ENCODE measurements around the gene GUCY2D.
"Not testable (repeated sequence)": the region's sequence is repeated elsewhere in the genome, so short reads cannot be mapped to it uniquely, and the experiment has no call there.

The GUCY2D gene

DNA sequence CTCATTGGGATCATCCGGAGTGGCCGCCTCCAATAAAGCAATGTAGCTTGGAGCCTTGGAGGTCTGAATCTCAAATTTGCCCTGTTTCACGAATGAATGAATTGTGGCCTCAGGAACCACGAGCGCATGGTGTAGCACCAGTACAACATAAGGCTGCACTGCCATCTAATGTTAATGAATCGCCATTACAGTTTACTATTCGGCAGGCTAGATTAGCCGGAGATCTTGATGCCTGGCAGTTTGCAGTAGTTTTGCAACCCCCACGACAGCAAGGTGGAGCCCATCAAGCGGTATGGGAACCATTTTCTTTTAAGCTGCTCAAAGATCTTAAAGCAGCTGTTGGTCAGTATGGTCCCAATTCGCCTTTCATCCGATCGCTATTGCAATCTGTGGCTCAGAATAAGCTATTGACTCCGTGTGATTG is 55.3 kb downstream of the GUCY2D start:
- H3K9me2 ChIP-seq (replicated peaks; ENCODE audit: low read depth, low read length) = no peaks in the 10 kb centered on the region
- peaks cover 27% of the 10 kb centered on the region for H3K4me1 ChIP-seq (ENCODE audit: insufficient read depth, low read length, poor library complexity, severe bottlenecking)
- H3K36me3 ChIP-seq (ENCODE audit: insufficient read depth, low read length) = no peaks in the 10 kb centered on the region
- no peaks in the 10 kb centered on the region for H3F3A ChIP-seq (ENCODE audit: low read depth)
- TF ChIP-seq CTCF (conservative IDR thresholded peaks at IDR 0.05; ENCODE audit: low read length) (peak; percentile 84), EZH2phosphoT487 (IDR thresholded peaks at IDR 0.05; ENCODE audit: borderline replicate concordance) (no peak)
- H4K20me1 ChIP-seq (ENCODE audit: insufficient read depth, low read length, poor library complexity, severe bottlenecking) = no peaks in the 10 kb centered on the region
- no peaks in the 10 kb centered on the region for H3K27me3 ChIP-seq (ENCODE audit: insufficient read depth, low read length, poor library complexity, severe bottlenecking)
- peak overlapping the region; percentile 63 for H2AFZ ChIP-seq (ENCODE audit: low read length)
- H3K4me2 ChIP-seq (ENCODE audit: low read depth, low read length, poor library complexity, severe bottlenecking) = peak overlapping the region; percentile 58
- peak overlapping the region; percentile 3 for H3K4me3 ChIP-seq (ENCODE audit: low read length, poor library complexity, severe bottlenecking)
- H3K9me3 ChIP-seq (ENCODE audit: insufficient read depth, low read depth, low read length) = no peaks in the 10 kb centered on the region
- peak overlapping the region; percentile 42 for H3K9ac ChIP-seq (ENCODE audit: low read depth, low read length, poor library complexity, severe bottlenecking)
- H3K79me2 ChIP-seq (ENCODE audit: insufficient read depth, low read length) = no peaks in the 10 kb centered on the region

GRCh38 chr17:8059131-8059530 is 56.7 kb downstream of the GUCY2D start:
- H3F3A ChIP-seq (ENCODE audit: low read depth) = no peaks in the 10 kb centered on the region
- H2AFZ ChIP-seq (ENCODE audit: low read length) = no peak overlapping the region
- H3K4me3 ChIP-seq (ENCODE audit: low read length, poor library complexity, severe bottlenecking) = no peak overlapping the region
- H4K20me1 ChIP-seq (ENCODE audit: insufficient read depth, low read length, poor library complexity, severe bottlenecking) = no peaks in the 10 kb centered on the region
- no peaks in the 10 kb centered on the region for H3K9me3 ChIP-seq (ENCODE audit: insufficient read depth, low read depth, low read length)
- no peak for TF ChIP-seq EZH2phosphoT487 (IDR thresholded peaks at IDR 0.05; ENCODE audit: borderline replicate concordance)
- no peak for TF ChIP-seq CTCF (conservative IDR thresholded peaks at IDR 0.05; ENCODE audit: low read length)
- H3K79me2 ChIP-seq (ENCODE audit: insufficient read depth, low read length) = no peaks in the 10 kb centered on the region
- H3K9ac ChIP-seq (ENCODE audit: low read depth, low read length, poor library complexity, severe bottlenecking) = no peak overlapping the region
- H3K4me1 ChIP-seq (ENCODE audit: insufficient read depth, low read length, poor library complexity, severe bottlenecking) = peaks cover 27% of the 10 kb centered on the region
- no peak overlapping the region for H3K4me2 ChIP-seq (ENCODE audit: low read depth, low read length, poor library complexity, severe bottlenecking)
- H3K36me3 ChIP-seq (ENCODE audit: insufficient read depth, low read length) = no peaks in the 10 kb centered on the region
- H3K9me2 ChIP-seq (replicated peaks; ENCODE audit: low read depth, low read length) = no peaks in the 10 kb centered on the region
- no peaks in the 10 kb centered on the region for H3K27me3 ChIP-seq (ENCODE audit: insufficient read depth, low read length, poor library complexity, severe bottlenecking)

GRCh38 chr17:8060274-8060673 is 57.9 kb downstream of the GUCY2D start:
- Histone ChIP-seq H3F3A (ENCODE audit: low read depth) (no peaks in the 10 kb centered on the region), H3K9me2 (replicated peaks; ENCODE audit: low read depth, low read length) (no peaks in the 10 kb centered on the region), H3K79me2 (ENCODE audit: insufficient read depth, low read length) (no peaks in the 10 kb centered on the region), H3K9ac (ENCODE audit: low read depth, low read length, poor library complexity, severe bottlenecking) (no peak overlapping the region), H3K4me2 (ENCODE audit: low read depth, low read length, poor library complexity, severe bottlenecking) (no peak overlapping the region), H2AFZ (ENCODE audit: low read length) (peak overlapping the region; percentile 47), H3K9me3 (ENCODE audit: insufficient read depth, low read depth, low read length) (no peaks in the 10 kb centered on the region), H3K4me1 (ENCODE audit: insufficient read depth, low read length, poor library complexity, severe bottlenecking) (peaks cover 27% of the 10 kb centered on the region), H3K36me3 (ENCODE audit: insufficient read depth, low read length) (no peaks in the 10 kb centered on the region), H3K27me3 (ENCODE audit: insufficient read depth, low read length, poor library complexity, severe bottlenecking) (no peaks in the 10 kb centered on the region), H3K4me3 (ENCODE audit: low read length, poor library complexity, severe bottlenecking) (no peak overlapping the region), H4K20me1 (ENCODE audit: insufficient read depth, low read length, poor library complexity, severe bottlenecking) (no peaks in the 10 kb centered on the region)
- TF ChIP-seq EZH2phosphoT487 (IDR thresholded peaks at IDR 0.05; ENCODE audit: borderline replicate concordance) = no peak
- peak; percentile 84 for TF ChIP-seq CTCF (conservative IDR thresholded peaks at IDR 0.05; ENCODE audit: low read length)

GRCh38 chr17:8061851-8062250 is 59.4 kb downstream of the GUCY2D start:
- not testable (repeated sequence) for H2AFZ ChIP-seq (ENCODE audit: low read length); H3K9me2 ChIP-seq (replicated peaks; ENCODE audit: low read depth, low read length); H3K36me3 ChIP-seq (ENCODE audit: insufficient read depth, low read length); H3K9me3 ChIP-seq (ENCODE audit: insufficient read depth, low read depth, low read length); H3F3A ChIP-seq (ENCODE audit: low read depth); H3K4me3 ChIP-seq (ENCODE audit: low read length, poor library complexity, severe bottlenecking); H3K27me3 ChIP-seq (ENCODE audit: insufficient read depth, low read length, poor library complexity, severe bottlenecking); H3K9ac ChIP-seq (ENCODE audit: low read depth, low read length, poor library complexity, severe bottlenecking); H4K20me1 ChIP-seq (ENCODE audit: insufficient read depth, low read length, poor library complexity, severe bottlenecking); H3K79me2 ChIP-seq (ENCODE audit: insufficient read depth, low read length); H3K4me2 ChIP-seq (ENCODE audit: low read depth, low read length, poor library complexity, severe bottlenecking)
- peaks cover 12% of the 10 kb centered on the region for H3K4me1 ChIP-seq (ENCODE audit: insufficient read depth, low read length, poor library complexity, severe bottlenecking)

Measured in Loucy (cell line).